PFSK-1 (cell line): ENCODE data around the gene PNMA6E.

Experiments used
- FOXP2 ChIP-seq: optimal IDR thresholded peaks from 2 replicates; pipeline ENCODE3; 2011; ENCODE audit warnings: borderline replicate concordance, control low read depth, inconsistent platforms; ENCODE audit not compliant: insufficient read depth; ENCODE audit errors: extremely low read length, extremely low read depth
- POLR2AphosphoS5 ChIP-seq: IDR thresholded peaks from 2 replicates; pipeline ENCODE4 v1.6.1; 2012; ENCODE audit warnings: low read depth, mild to moderate bottlenecking, control low read depth, low read length, moderate library complexity
- SIN3A ChIP-seq: IDR thresholded peaks from 2 replicates; pipeline ENCODE4 v1.6.1; 2012; ENCODE audit warnings: mild to moderate bottlenecking, low read length, moderate library complexity, borderline replicate concordance; ENCODE audit not compliant: insufficient read depth
- TAF1 ChIP-seq: IDR thresholded peaks from 2 replicates; pipeline ENCODE4 v1.6.1; 2012; ENCODE audit warnings: low read length, control low read depth, borderline replicate concordance; ENCODE audit not compliant: insufficient read depth

DNA sequence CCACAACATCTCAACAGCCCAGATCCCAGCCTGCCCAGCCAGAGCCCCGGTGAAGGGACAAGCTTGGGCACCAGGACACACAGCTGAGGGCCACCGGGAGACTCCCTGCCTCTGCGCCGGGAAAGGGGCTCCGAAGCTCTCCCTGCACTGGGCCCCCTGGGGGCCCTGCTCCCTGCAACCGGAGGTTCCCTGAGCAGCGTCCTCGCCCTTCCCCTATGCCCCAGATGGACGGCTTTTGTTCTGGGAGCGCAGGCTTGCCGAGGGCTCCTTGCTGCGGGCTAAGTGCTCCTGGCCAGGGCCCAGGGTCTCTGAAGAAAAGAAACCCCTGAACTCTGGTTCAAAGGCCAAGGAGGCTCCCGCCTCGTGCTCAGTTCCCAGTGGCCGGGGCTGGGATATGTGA is 9.2 kb upstream of the PNMA6E start:
- TF ChIP-seq POLR2AphosphoS5: no peak
- TF ChIP-seq SIN3A: no peak
- TF ChIP-seq TAF1: no peak
- TF ChIP-seq FOXP2: no peak
